ENCODE data around the gene ACTG1. TPM values are rescaled to one million over a fixed set of nuclear protein-coding genes. Genes with fewer than 3 reads are reported as not detected.
A peak's percentile ranks its signal among the peaks of the same experiment; 100 is the strongest.

ACTG1 gene
- polyA plus RNA-seq, 1 of the 3 experiments (the other 2 are of a cell fraction), result 7,871 TPM

DNA sequence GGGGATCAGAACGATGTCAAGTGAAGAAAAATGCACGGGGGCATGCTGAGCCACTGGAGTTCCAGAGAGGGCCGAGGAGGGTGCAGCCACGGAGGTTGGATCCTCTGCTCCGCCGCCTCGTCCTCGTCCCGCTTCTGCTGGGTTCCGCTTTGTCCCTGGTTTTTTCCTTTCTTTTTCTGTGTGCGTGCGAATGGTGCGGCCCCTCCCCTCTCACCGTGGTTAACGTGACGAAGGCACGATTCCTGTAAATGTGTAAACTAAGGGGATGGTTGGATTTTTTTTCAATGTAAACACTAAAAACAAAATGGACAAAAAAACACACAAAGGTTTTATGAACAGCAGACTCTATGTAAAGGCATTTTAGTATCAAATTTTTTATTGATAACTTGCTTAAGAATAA lies 46.7 kb downstream of the ACTG1 start:
- 91% methylated on average over 17 of the region's 17 CpGs for WGBS (ENCODE audit: low lambda C conversion rate)
- H3K9me3 ChIP-seq, result no peaks in the 10 kb centered on the region
- no peak for TF ChIP-seq YY1 (IDR thresholded peaks at IDR 0.05; ENCODE audit: low read depth)
- TF ChIP-seq, protein P1, sequence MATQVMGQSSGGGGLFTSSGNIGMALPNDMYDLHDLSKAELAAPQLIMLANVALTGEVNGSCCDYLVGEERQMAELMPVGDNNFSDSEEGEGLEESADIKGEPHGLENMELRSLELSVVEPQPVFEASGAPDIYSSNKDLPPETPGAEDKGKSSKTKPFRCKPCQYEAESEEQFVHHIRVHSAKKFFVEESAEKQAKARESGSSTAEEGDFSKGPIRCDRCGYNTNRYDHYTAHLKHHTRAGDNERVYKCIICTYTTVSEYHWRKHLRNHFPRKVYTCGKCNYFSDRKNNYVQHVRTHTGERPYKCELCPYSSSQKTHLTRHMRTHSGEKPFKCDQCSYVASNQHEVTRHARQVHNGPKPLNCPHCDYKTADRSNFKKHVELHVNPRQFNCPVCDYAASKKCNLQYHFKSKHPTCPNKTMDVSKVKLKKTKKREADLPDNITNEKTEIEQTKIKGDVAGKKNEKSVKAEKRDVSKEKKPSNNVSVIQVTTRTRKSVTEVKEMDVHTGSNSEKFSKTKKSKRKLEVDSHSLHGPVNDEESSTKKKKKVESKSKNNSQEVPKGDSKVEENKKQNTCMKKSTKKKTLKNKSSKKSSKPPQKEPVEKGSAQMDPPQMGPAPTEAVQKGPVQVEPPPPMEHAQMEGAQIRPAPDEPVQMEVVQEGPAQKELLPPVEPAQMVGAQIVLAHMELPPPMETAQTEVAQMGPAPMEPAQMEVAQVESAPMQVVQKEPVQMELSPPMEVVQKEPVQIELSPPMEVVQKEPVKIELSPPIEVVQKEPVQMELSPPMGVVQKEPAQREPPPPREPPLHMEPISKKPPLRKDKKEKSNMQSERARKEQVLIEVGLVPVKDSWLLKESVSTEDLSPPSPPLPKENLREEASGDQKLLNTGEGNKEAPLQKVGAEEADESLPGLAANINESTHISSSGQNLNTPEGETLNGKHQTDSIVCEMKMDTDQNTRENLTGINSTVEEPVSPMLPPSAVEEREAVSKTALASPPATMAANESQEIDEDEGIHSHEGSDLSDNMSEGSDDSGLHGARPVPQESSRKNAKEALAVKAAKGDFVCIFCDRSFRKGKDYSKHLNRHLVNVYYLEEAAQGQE (IDR thresholded peaks at IDR 0.05; ENCODE audit: low read depth, low read length), result no peak
- no peak for TF ChIP-seq EP300 (IDR thresholded peaks at IDR 0.05; ENCODE audit: borderline replicate concordance in 1 of 2, low read depth in 1 of 2, low read length in 1 of 2)
- TF ChIP-seq IRF3 (IDR thresholded peaks at IDR 0.05; ENCODE audit: low read depth, low read length), result no peak
- TF ChIP-seq EZH2phosphoT487 (IDR thresholded peaks at IDR 0.05; ENCODE audit: borderline replicate concordance, low read depth), result no peak
- TF ChIP-seq NRF1 (IDR thresholded peaks at IDR 0.05; ENCODE audit: low read depth, low read length), result no peak
- no peak for TF ChIP-seq RXRA (IDR thresholded peaks at IDR 0.05; ENCODE audit: borderline replicate concordance, low read depth)
- TF ChIP-seq, protein P2, sequence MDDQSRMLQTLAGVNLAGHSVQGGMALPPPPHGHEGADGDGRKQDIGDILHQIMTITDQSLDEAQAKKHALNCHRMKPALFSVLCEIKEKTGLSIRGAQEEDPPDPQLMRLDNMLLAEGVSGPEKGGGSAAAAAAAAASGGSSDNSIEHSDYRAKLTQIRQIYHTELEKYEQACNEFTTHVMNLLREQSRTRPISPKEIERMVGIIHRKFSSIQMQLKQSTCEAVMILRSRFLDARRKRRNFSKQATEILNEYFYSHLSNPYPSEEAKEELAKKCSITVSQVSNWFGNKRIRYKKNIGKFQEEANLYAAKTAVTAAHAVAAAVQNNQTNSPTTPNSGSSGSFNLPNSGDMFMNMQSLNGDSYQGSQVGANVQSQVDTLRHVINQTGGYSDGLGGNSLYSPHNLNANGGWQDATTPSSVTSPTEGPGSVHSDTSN (IDR thresholded peaks at IDR 0.05), result no peak
- no peak for TF ChIP-seq GATA2 (CRISPR knock-in tag; IDR thresholded peaks at IDR 0.05)
- TF ChIP-seq FOSL2 (IDR thresholded peaks at IDR 0.05; ENCODE audit: borderline replicate concordance, low read depth), result no peak
- H3K9me2 ChIP-seq, result no peaks in the 10 kb centered on the region
- no peak overlapping the region for H3K9ac ChIP-seq
- H3K27me3 ChIP-seq (ENCODE audit: insufficient read depth), result no peaks in the 10 kb centered on the region
- H3F3A ChIP-seq (replicated peaks; ENCODE audit: insufficient read depth), result no peaks in the 10 kb centered on the region
- ChIA-PET POLR2A (no interaction called here), CTCF (interaction anchor here (3.5 kb wide), 1 partner anchor 18 kb away, joined by 12 read pairs; no protein-coding TSS in a partner anchor)
- H3K27ac ChIP-seq (ENCODE audit: low read depth in 2 of 2, low read length in 1 of 2), result no peak overlapping the region
- peaks cover 0 to 2% of the 10 kb centered on the region in 2 experiments; a peak in 1 of 4 replicates for H3K4me1 ChIP-seq (ENCODE audit: control insufficient read depth in 1 of 2, insufficient read depth in 2 of 2, low read depth in 1 of 2, low read length in 1 of 2)
- no peak overlapping the region for H3K4me2 ChIP-seq
- no peaks in the 10 kb centered on the region for H3K36me3 ChIP-seq (replicated peaks in 1 of 2; ENCODE audit: control insufficient read depth in 1 of 2, insufficient read depth in 2 of 2, low read length in 1 of 2)
- H2AFZ ChIP-seq (ENCODE audit: low read depth), result no peak overlapping the region
- no peaks in the 10 kb centered on the region for H4K20me1 ChIP-seq (ENCODE audit: insufficient read depth)
- no peaks in the 10 kb centered on the region for H3K79me2 ChIP-seq (ENCODE audit: insufficient read depth)
- no peak for DNase-seq
- H3K4me3 ChIP-seq (ENCODE audit: low read depth in 2 of 2, low read length in 1 of 2), result no peak overlapping the region

DNA sequence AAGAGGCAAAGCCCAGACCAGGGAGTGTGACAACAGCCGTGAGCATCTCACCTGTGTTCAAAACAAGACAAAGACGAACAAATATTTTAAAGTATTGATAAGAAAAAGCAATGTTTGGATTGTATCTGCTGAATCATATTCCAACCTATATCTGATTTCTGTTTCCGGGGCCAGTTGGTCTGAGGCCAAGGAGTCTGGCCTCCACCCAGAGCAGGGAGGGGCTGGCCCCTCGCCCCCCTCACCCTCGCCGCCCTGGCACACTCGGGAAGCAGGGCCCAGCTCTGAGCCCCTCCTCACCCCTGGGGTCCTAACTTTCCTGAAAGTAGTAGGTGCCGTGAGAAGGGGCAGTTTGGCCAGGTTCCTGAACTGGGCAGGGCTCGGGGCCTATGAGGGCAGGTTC lies 48.0 kb downstream of the ACTG1 start:
- Histone ChIP-seq H3K4me3 (ENCODE audit: low read depth in 2 of 2, low read length in 1 of 2) (no peak overlapping the region), H3K36me3 (replicated peaks in 1 of 2; ENCODE audit: control insufficient read depth in 1 of 2, insufficient read depth in 2 of 2, low read length in 1 of 2) (no peaks in the 10 kb centered on the region), H2AFZ (ENCODE audit: low read depth) (no peak overlapping the region), H3K79me2 (ENCODE audit: insufficient read depth) (no peaks in the 10 kb centered on the region), H3F3A (replicated peaks; ENCODE audit: insufficient read depth) (no peaks in the 10 kb centered on the region), H4K20me1 (ENCODE audit: insufficient read depth) (no peaks in the 10 kb centered on the region), H3K9me3 (no peaks in the 10 kb centered on the region), H3K4me1 (ENCODE audit: control insufficient read depth in 1 of 2, insufficient read depth in 2 of 2, low read depth in 1 of 2, low read length in 1 of 2) (no peaks in the 10 kb centered on the region; a peak in 1 of 4 replicates), H3K9ac (no peak overlapping the region), H3K27ac (ENCODE audit: low read depth in 2 of 2, low read length in 1 of 2) (no peak overlapping the region), H3K27me3 (ENCODE audit: insufficient read depth) (no peaks in the 10 kb centered on the region), H3K4me2 (no peak overlapping the region), H3K9me2 (no peaks in the 10 kb centered on the region)
- ChIA-PET POLR2A (no interaction called here), CTCF (no interaction called here)
- peak; percentile 68 for DNase-seq
- 59% methylated on average over 9 of the region's 9 CpGs for WGBS (ENCODE audit: low lambda C conversion rate)
- TF ChIP-seq CTCF (IDR thresholded peaks at IDR 0.05) (no peak), NRF1 (IDR thresholded peaks at IDR 0.05; ENCODE audit: low read depth, low read length) (no peak), FOXM1 (IDR thresholded peaks at IDR 0.05; ENCODE audit: low read depth) (no peak), SMC3 (IDR thresholded peaks at IDR 0.05; ENCODE audit: low read depth, low read length) (no peak), RAD21 (IDR thresholded peaks at IDR 0.05; ENCODE audit: low read length) (no peak), GATA2 (CRISPR knock-in tag; IDR thresholded peaks at IDR 0.05) (no peak), CHD2 (IDR thresholded peaks at IDR 0.05; ENCODE audit: low read length, partially characterized antibody) (no peak), POLR2AphosphoS5 (IDR thresholded peaks at IDR 0.05; ENCODE audit: low read depth, low read length) (no peak), FOSL2 (IDR thresholded peaks at IDR 0.05; ENCODE audit: borderline replicate concordance, low read depth) (no peak), GABPA (IDR thresholded peaks at IDR 0.05; ENCODE audit: low read depth) (no peak)
- TF ChIP-seq, protein P3, sequence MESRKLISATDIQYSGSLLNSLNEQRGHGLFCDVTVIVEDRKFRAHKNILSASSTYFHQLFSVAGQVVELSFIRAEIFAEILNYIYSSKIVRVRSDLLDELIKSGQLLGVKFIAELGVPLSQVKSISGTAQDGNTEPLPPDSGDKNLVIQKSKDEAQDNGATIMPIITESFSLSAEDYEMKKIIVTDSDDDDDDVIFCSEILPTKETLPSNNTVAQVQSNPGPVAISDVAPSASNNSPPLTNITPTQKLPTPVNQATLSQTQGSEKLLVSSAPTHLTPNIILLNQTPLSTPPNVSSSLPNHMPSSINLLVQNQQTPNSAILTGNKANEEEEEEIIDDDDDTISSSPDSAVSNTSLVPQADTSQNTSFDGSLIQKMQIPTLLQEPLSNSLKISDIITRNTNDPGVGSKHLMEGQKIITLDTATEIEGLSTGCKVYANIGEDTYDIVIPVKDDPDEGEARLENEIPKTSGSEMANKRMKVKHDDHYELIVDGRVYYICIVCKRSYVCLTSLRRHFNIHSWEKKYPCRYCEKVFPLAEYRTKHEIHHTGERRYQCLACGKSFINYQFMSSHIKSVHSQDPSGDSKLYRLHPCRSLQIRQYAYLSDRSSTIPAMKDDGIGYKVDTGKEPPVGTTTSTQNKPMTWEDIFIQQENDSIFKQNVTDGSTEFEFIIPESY (IDR thresholded peaks at IDR 0.05; ENCODE audit: borderline replicate concordance, low read depth), result no peak

Measured in SK-N-SH (cell line).